WTC11 (cell line): ENCODE measurements around the gene FAM9C. TPM values are rescaled to one million over a fixed set of nuclear protein-coding genes. Genes with fewer than 3 reads are reported as not detected.

Experiments used
- ATAC-seq: fragments of 200-7000 bp; cut with Tn5 transposase; 2 replicates; pipeline ENCODE4 v1.10.0; 2021; ENCODE audit warnings: mild to moderate bottlenecking, moderate library complexity
- CTCF ChIA-PET: fragments of 300-600 bp; sonication (Branson Sonifier 250); formaldehyde crosslinking; loops from one replicate; lab custom pipeline; 2021; ENCODE audit warnings: antibody characterized with exemption; lab: Charles Lee
- POLR2A ChIA-PET: fragments of 350-600 bp; sonication (Branson Sonifier 250); formaldehyde crosslinking; loops from one replicate; lab custom pipeline; 2021; ENCODE audit warnings: antibody characterized with exemption; lab: Charles Lee
- DNase-seq: peaks from one replicate; pipeline ENCODE4 v3.0.0; 2021; ENCODE audit warnings: low spot score
- H3K27ac Mint-ChIP-seq: 2 replicates; pipeline ENCODE4 v1.8.0; 2021; ENCODE audit warnings: mixed read lengths
- H3K27me3 Mint-ChIP-seq: 2 replicates; pipeline ENCODE4 v1.8.0; 2021; ENCODE audit warnings: low read depth, mild to moderate bottlenecking, moderate library complexity, mixed read lengths
- H3K36me3 Mint-ChIP-seq: 2 replicates; pipeline ENCODE4 v1.8.0; 2021; ENCODE audit warnings: mixed read lengths
- H3K4me1 Mint-ChIP-seq: 2 replicates; pipeline ENCODE4 v1.8.0; 2022; ENCODE audit warnings: mixed read lengths
- H3K4me3 Mint-ChIP-seq: 2 replicates; pipeline ENCODE4 v1.8.0; 2021; ENCODE audit warnings: mild to moderate bottlenecking, moderate library complexity, mixed read lengths
- H3K9me3 Mint-ChIP-seq: 2 replicates; pipeline ENCODE4 v1.8.0; 2021; ENCODE audit warnings: mixed read lengths
- ARID4B ChIP-seq: sonication (generic); formaldehyde crosslinking; IDR thresholded peaks from 2 replicates; pipeline ENCODE4 v1.8.0; 2023; ENCODE audit warnings: missing genetic modification reagents, mild to moderate bottlenecking, borderline replicate concordance
- ATF2 ChIP-seq: sonication (generic); formaldehyde crosslinking; IDR thresholded peaks from 2 replicates; pipeline ENCODE4 v1.8.1; 2022; ENCODE audit warnings: low read depth, missing genetic modification reagents, borderline replicate concordance
- ESRRA ChIP-seq: sonication (generic); formaldehyde crosslinking; IDR thresholded peaks from 2 replicates; pipeline ENCODE4 v1.8.1; 2022; ENCODE audit warnings: mild to moderate bottlenecking, missing genetic modification reagents, borderline replicate concordance
- FOXK1 ChIP-seq: sonication (generic); formaldehyde crosslinking; IDR thresholded peaks from 2 replicates; pipeline ENCODE4 v1.8.0; 2022; ENCODE audit warnings: mild to moderate bottlenecking, moderate library complexity, missing genetic modification reagents
- FOXP1 ChIP-seq: sonication (generic); formaldehyde crosslinking; IDR thresholded peaks from 2 replicates; pipeline ENCODE4 v1.8.0; 2022; ENCODE audit warnings: missing genetic modification reagents, mild to moderate bottlenecking, moderate library complexity, borderline replicate concordance
- GRHL2 ChIP-seq: fragments of 250-450 bp; sonication (Bioruptor Pico); IDR thresholded peaks from 2 replicates; pipeline ENCODE4 v1.8.0; 2022; ENCODE audit warnings: mild to moderate bottlenecking, moderate library complexity; ENCODE audit not compliant: insufficient replicate concordance, severe bottlenecking
- MLX ChIP-seq: sonication (generic); formaldehyde crosslinking; IDR thresholded peaks from 2 replicates; pipeline ENCODE4 v1.8.1; 2023; ENCODE audit warnings: mild to moderate bottlenecking, missing genetic modification reagents, moderate library complexity
- STAT6 ChIP-seq: sonication (generic); formaldehyde crosslinking; conservative IDR thresholded peaks from 2 replicates; pipeline ENCODE4 v1.8.1; 2023; ENCODE audit warnings: mild to moderate bottlenecking, low read depth, missing genetic modification reagents, moderate library complexity
- ZBTB21 ChIP-seq: sonication (generic); formaldehyde crosslinking; IDR thresholded peaks from 2 replicates; pipeline ENCODE4 v1.8.1; 2023; ENCODE audit warnings: mild to moderate bottlenecking, missing genetic modification reagents, borderline replicate concordance
- ZMAT4 ChIP-seq: fragments of 250-450 bp; sonication (Bioruptor Pico); IDR thresholded peaks from 2 replicates; pipeline ENCODE4 v1.9.0; 2021; ENCODE audit warnings: mild to moderate bottlenecking
- ZNF232 ChIP-seq: sonication (generic); formaldehyde crosslinking; IDR thresholded peaks from 2 replicates; pipeline ENCODE4 v1.8.0; 2022; ENCODE audit warnings: mild to moderate bottlenecking, missing genetic modification reagents
- ZNF423 ChIP-seq: fragments of 250-450 bp; sonication (Bioruptor Pico); IDR thresholded peaks from 2 replicates; pipeline ENCODE4 v2.1.2; 2022; ENCODE audit warnings: mild to moderate bottlenecking, moderate library complexity
- total RNA-seq: library from RNA; stranded (reverse); gene quantifications from 3 replicates; pipeline ENCODE4 v1.2.3, GENCODE V29; 2021

The FAM9C gene
- total RNA-seq, 1 experiment from 2014 or later = 0.28 TPM

- no peak for TF ChIP-seq ZBTB21 (CRISPR knock-in tag)
These were observed 482 bp downstream of the FAM9C start (continued) for GRCh38 chrX:13043938-13044337.

- ATAC-seq (no peak), DNase-seq (no peak)
- H3K27ac Mint-ChIP-seq = no peak overlapping the region
- peaks cover 15% of the 10 kb centered on the region for H3K4me1 Mint-ChIP-seq
- TF ChIP-seq FOXP1 (CRISPR knock-in tag) (no peak), ATF2 (no peak), MLX (CRISPR knock-in tag) (no peak), ZNF423 (CRISPR knock-in tag) (no peak), FOXK1 (CRISPR knock-in tag) (no peak), STAT6 (CRISPR knock-in tag) (no peak), ESRRA (CRISPR knock-in tag) (no peak), ARID4B (no peak), ZMAT4 (CRISPR knock-in tag) (no peak)
- POLR2A ChIA-PET = no interaction called here
- no peak overlapping the region for H3K4me3 Mint-ChIP-seq
- H3K36me3 Mint-ChIP-seq = no peaks in the 10 kb centered on the region
- CTCF ChIA-PET = no interaction called here
- no peaks in the 10 kb centered on the region for H3K27me3 Mint-ChIP-seq
- no peaks in the 10 kb centered on the region for H3K9me3 Mint-ChIP-seq
These were observed 1.3 kb downstream of the FAM9C start for GRCh38 chrX:13043138-13043537.

DNA sequence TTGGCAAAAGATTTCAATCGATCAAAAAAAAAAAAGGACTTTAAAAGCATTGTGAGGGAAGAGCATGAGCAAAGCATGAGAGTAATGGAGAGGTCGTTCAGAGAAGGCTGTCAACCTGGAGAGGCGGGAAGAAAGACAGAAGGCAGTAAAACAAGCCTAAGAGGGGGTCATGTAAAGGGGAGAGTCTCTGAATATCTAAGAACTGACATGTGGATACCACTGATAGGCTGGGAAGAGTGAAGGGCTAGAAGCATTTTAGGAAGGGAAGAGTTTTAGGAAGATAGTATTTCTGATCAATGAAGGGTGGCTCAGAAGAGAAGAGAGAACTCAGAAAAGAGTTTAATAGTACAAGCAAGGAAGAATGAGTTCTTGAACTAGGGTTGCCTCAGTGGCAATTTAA is 7.5 kb downstream of the FAM9C start:
- ATAC-seq (no peak), DNase-seq (no peak)
- Mint-ChIP-seq H3K27me3 (no peaks in the 10 kb centered on the region), H3K4me1 (peaks cover 18% of the 10 kb centered on the region), H3K27ac (no peak overlapping the region), H3K4me3 (no peak overlapping the region), H3K9me3 (no peaks in the 10 kb centered on the region), H3K36me3 (no peaks in the 10 kb centered on the region)
- TF ChIP-seq ZNF232 (CRISPR knock-in tag) (no peak), GRHL2 (no peak)
- ChIA-PET POLR2A (no interaction called here), CTCF (no interaction called here)
